Measurements from ENCODE around the gene TET3. TPM values are rescaled to one million over a fixed set of nuclear protein-coding genes. Genes with fewer than 3 reads are reported as not detected.

The TET3 gene
- total RNA-seq, 1 donor from 2014 or later = 2.3 TPM

DNA sequence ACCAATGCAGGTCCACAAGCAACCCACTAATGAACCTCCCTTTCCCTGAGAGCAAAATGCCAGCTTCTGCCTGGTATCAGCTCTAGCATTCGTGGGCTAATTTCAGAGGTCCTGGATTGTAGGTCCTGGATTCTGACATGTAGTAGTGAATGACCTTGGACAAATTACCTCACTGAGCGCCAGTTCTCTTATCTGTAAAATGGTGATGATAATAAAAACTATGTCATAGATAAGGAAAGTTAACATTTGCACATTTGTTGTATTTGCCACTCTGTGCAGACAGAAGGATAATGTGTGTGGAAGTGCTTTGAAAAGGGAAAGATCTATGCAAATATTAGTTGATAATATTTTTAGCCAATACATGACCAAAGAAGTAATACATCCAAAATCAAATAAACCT is 4.1 kb upstream of the TET3 start:
- Histone ChIP-seq H3K27ac (replicated peaks) (no peak overlapping the region), H3K9me3 (replicated peaks) (no peaks in the 10 kb centered on the region), H3K4me3 (peak overlapping the region; percentile 63), H3K36me3 (no peaks in the 10 kb centered on the region), H3K4me1 (peaks cover 56% of the 10 kb centered on the region), H3K27me3 (ENCODE audit: low read depth) (no peaks in the 10 kb centered on the region)
- TF ChIP-seq, protein P1, sequence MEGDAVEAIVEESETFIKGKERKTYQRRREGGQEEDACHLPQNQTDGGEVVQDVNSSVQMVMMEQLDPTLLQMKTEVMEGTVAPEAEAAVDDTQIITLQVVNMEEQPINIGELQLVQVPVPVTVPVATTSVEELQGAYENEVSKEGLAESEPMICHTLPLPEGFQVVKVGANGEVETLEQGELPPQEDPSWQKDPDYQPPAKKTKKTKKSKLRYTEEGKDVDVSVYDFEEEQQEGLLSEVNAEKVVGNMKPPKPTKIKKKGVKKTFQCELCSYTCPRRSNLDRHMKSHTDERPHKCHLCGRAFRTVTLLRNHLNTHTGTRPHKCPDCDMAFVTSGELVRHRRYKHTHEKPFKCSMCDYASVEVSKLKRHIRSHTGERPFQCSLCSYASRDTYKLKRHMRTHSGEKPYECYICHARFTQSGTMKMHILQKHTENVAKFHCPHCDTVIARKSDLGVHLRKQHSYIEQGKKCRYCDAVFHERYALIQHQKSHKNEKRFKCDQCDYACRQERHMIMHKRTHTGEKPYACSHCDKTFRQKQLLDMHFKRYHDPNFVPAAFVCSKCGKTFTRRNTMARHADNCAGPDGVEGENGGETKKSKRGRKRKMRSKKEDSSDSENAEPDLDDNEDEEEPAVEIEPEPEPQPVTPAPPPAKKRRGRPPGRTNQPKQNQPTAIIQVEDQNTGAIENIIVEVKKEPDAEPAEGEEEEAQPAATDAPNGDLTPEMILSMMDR (IDR thresholded peaks at IDR 0.05; ENCODE audit: borderline replicate concordance) = no peak
- intact Hi-C loops (cut with micrococcal nuclease) = no loop called here
- DNase-seq = no peak

DNA sequence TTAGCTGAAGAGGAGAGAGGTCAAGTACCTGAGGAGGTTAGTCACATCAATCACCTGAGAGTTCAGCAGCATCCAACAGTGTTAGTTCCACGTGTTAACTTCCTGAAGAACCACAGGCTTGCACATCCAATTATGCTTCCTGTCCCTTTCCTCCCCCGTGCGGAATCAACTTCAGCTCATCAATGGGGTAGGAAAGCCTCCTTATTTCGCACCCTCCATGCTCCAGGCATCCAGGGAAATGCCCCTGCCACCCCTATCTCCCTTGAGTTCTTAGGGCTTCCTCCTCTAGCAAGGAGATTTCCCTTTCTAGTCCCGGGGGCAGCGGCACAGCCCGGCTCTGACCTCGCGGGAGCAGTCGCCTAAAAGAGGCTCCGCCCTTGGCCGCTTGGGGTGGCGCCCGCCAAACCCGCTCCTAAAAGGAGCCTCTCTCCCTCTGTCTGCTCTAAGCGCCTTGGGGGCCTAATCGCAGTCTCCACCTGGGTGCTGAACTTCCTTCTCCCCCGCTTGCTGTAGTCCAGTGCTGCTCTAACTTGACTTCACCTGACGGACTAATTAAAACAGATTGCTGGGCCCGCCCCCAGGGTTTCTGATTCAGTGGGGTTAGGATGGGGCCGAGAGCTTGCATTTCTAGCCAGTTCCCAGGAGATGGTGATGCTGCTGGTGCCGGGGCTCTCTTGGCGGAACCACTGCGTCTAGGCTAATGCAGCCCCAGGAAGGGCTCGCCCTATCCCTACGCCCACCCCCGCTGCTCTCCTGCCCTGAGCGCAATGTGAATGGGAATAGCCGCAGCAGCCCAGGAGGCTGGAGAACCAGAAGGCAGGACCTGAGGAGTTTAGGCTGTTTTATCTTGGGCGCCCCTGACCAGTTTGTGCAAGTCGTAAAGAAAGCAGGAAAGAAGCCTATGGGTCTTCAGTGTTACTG is 3.4 kb upstream of the TET3 start:
- H3K27ac ChIP-seq (replicated peaks) = peak overlapping the region; percentile 24
- H3K9me3 ChIP-seq (replicated peaks) = no peaks in the 10 kb centered on the region
- TF ChIP-seq, protein P1 (IDR thresholded peaks at IDR 0.05; ENCODE audit: borderline replicate concordance) = peak; percentile 8
- no peaks in the 10 kb centered on the region for H3K27me3 ChIP-seq (ENCODE audit: low read depth)
- intact Hi-C loops (cut with micrococcal nuclease) = no loop called here
- H3K4me3 ChIP-seq = peak overlapping the region; percentile 63
- no peak for DNase-seq
- H3K36me3 ChIP-seq = no peaks in the 10 kb centered on the region
- peaks cover 64% of the 10 kb centered on the region for H3K4me1 ChIP-seq

DNA sequence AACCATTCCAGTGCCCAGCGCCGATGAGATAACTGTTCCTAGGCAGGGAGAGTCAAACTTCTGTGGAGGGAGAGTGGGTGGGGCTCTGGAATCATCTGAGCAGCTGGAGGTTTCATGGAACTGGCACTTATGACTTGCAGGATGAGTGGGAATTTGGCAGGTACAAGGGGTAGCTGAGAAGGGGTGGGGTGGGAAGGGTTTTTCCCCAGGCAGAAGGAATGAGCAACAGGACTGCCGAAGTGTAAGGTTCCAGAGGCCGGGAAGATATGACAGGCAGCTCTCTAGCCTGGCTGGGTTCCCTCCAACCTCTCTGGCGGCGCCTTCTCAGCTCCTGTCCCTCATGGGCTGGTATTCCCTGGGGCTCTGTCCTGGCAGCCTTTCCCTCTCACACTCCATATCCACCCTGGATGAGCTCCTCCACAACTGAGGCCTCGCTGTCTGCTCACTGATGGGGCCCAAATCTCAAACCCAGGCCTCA is 2.5 kb upstream of the TET3 start:
- DNase-seq = no peak
- intact Hi-C loops (cut with micrococcal nuclease) = no loop called here
- Histone ChIP-seq H3K4me1 (peaks cover 72% of the 10 kb centered on the region), H3K27ac (replicated peaks) (no peak overlapping the region), H3K9me3 (replicated peaks) (no peaks in the 10 kb centered on the region), H3K4me3 (peak overlapping the region; percentile 63), H3K27me3 (ENCODE audit: low read depth) (no peaks in the 10 kb centered on the region), H3K36me3 (no peaks in the 10 kb centered on the region)
- TF ChIP-seq, protein P1 (IDR thresholded peaks at IDR 0.05; ENCODE audit: borderline replicate concordance) = no peak

DNA sequence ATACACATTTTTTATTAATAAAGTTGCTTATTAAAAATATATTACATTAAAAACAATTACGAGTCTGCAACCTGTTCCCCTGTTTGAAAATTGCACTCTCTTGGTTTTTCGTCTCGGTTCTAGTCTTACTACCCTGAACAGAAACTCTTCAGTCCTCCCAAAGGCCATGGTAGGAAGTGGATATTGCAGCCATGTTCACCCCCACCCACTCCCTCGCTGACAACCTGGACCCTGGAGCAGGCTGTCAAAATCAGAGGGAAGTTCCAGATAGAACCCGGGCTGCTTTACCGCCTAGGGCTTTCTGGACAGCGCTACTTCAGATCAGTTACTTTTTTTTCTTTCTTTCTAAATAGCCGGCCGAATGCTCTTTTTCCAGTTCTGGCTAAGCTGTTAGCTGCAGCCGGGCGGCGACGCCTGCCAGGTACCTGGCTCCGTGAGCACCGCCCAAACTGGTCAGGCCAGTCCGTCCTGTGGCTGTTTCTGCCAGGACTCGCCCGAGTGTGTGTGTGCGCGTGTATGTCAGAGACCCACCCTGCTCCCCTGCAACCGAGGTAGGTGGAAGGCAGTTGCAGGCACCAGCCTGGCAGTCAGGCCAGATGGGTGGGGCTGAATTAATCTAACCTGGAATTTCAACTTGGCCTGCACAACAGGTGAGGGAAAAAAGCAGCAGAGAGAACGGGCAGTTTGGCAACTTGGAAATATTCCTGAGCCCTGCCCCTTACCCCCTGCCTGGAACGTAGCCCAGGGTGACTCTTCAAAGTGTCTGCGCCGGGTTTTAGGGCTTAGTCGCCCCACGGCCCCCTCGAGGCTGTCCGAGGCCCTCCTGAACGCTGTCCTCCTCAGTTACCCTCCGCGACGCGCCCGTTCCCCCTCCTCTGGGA is 1.1 kb upstream of the TET3 start:
- Histone ChIP-seq H3K36me3 (no peaks in the 10 kb centered on the region), H3K27me3 (ENCODE audit: low read depth) (no peaks in the 10 kb centered on the region), H3K4me3 (peak overlapping the region; percentile 74), H3K4me1 (peaks cover 86% of the 10 kb centered on the region), H3K27ac (replicated peaks) (peak overlapping the region; percentile 60), H3K9me3 (replicated peaks) (no peaks in the 10 kb centered on the region)
- intact Hi-C loops (cut with micrococcal nuclease) = no loop called here
- DNase-seq = no peak
- TF ChIP-seq, protein P1 (IDR thresholded peaks at IDR 0.05; ENCODE audit: borderline replicate concordance) = no peak

DNA sequence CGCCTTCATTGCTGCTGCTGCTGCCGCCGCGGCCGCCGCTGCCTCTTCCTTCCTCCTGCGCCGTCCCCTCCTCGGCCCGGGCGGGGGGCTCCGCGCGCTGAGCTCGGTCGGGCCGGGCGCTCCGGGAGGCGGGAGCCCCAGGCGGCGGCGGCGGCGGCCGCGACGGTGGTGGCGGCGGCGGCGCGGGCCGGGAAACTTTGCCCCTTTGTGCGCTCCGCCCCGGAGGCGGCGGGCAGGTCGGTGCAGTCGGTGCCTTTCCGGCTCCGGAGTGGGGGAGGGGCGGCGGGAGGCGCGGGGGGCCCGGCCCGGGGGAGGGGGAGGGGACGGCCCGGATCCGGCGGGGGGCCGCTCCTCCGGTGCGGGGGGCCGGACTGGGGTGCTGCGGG is 205 bp downstream of the TET3 start:
- peak; percentile 58 for DNase-seq
- H3K27ac ChIP-seq (replicated peaks) = peak overlapping the region; percentile 60
- H3K27me3 ChIP-seq (ENCODE audit: low read depth) = no peaks in the 10 kb centered on the region
- TF ChIP-seq, protein P1 (IDR thresholded peaks at IDR 0.05; ENCODE audit: borderline replicate concordance) = no peak
- intact Hi-C loops (cut with micrococcal nuclease) = no loop called here
- peak overlapping the region; percentile 74 for H3K4me3 ChIP-seq
- H3K4me1 ChIP-seq = peaks cover 76% of the 10 kb centered on the region
- H3K36me3 ChIP-seq = no peaks in the 10 kb centered on the region
- no peaks in the 10 kb centered on the region for H3K9me3 ChIP-seq (replicated peaks)

Data from left ventricle myocardium inferior (tissue), 1 donor.